Activated CD8-positive, alpha-beta memory T cell treated with anti-CD3 and anti-CD28 coated beads, Interleukin-2, amount 50 U/mL, for 1 hour (primary cell): ENCODE measurements around the gene ARSB.
"Not testable (repeated sequence)": the region's sequence is repeated elsewhere in the genome, so short reads cannot be mapped to it uniquely, and the experiment has no call there.

Experiments
- DNase-seq: peaks from one replicate; pipeline ENCODE4 v3.0.0-alpha.2; 2020; ENCODE audit errors: extremely low read depth

Gene ARSB

GRCh38 chr5:78751872-78752271, 233.2 kb downstream of the ARSB start:
- DNase-seq = no peak

GRCh38 chr5:78750281-78750680, 234.8 kb downstream of the ARSB start:
- no peak for DNase-seq

- DNase-seq = no peak
Observed at GRCh38 chr5:78747705-78748359, 237.3 kb downstream of the ARSB start.

- DNase-seq = no peak
Observed at GRCh38 chr5:78747055-78747454, 238.1 kb downstream of the ARSB start.

GRCh38 chr5:78746021-78746770, 238.9 kb downstream of the ARSB start:
- no peak for DNase-seq

GRCh38 chr5:78744951-78745534, 240.1 kb downstream of the ARSB start:
- DNase-seq = no peak

- no peak for DNase-seq
Observed at GRCh38 chr5:78741019-78741418, 244.1 kb downstream of the ARSB start.

- no peak for DNase-seq
Observed at GRCh38 chr5:78738693-78739300, 246.3 kb downstream of the ARSB start.

- DNase-seq = no peak
Observed at GRCh38 chr5:78738104-78738503, 247.0 kb downstream of the ARSB start.

- no peak for DNase-seq
Observed at GRCh38 chr5:78735834-78736463, 249.2 kb downstream of the ARSB start.

- no peak for DNase-seq
Observed at GRCh38 chr5:78734950-78735349, 250.2 kb downstream of the ARSB start.

GRCh38 chr5:78734094-78734845, 250.8 kb downstream of the ARSB start:
- DNase-seq = no peak

- not testable (repeated sequence) for DNase-seq
Observed at GRCh38 chr5:78732721-78733120, 252.4 kb downstream of the ARSB start.

- no peak for DNase-seq
Observed at GRCh38 chr5:78731884-78732283, 253.2 kb downstream of the ARSB start.

GRCh38 chr5:78730300-78731094, 254.6 kb downstream of the ARSB start:
- no peak for DNase-seq

- DNase-seq = no peak
Observed at GRCh38 chr5:78727786-78728761, 257.0 kb downstream of the ARSB start.
